Panc1 (cell line): ENCODE measurements around the gene FKBP1B. TPM values are rescaled to one million over a fixed set of nuclear protein-coding genes. Genes with fewer than 3 reads are reported as not detected.

ENCODE experiments used
- ATAC-seq: fragments of 200-7000 bp; cut with Tn5 transposase; 2 replicates; pipeline ENCODE4 v1.9.1; 2020; ENCODE audit warnings: mild to moderate bottlenecking, moderate library complexity
- BruUV-seq: library from RNA; stranded (reverse); fragments of 400-500 nt; replicated peaks from 2 replicates; lab custom pipeline; 2021; lab: Mats Ljungman, UMichigan
- CTCF ChIA-PET: fragments of 300-600 bp; sonication (Branson Sonifier 250); formaldehyde crosslinking; loops from one replicate; lab custom pipeline; 2022; ENCODE audit warnings: antibody characterized with exemption; lab: Charles Lee
- POLR2A ChIA-PET: fragments of 300-600 bp; sonication (Branson Sonifier 250); formaldehyde crosslinking; loops from one replicate; lab custom pipeline; 2022; ENCODE audit warnings: antibody characterized with exemption; lab: Charles Lee
- DNase-seq: peaks from one replicate; pipeline ENCODE4 v3.0.0-alpha.2; 2010; ENCODE audit warnings: low read depth, low spot score
- H3K27ac ChIP-seq: 2 replicates; pipeline ENCODE4 v1.5.1; 2011; ENCODE audit warnings: mild to moderate bottlenecking, low read length, inconsistent platforms
- H3K27me3 ChIP-seq: fragments of 200-500 bp; sonication (Bioruptor generic); 2 replicates; pipeline ENCODE4 v1.6.0; 2014; ENCODE audit warnings: low read length, inconsistent platforms; ENCODE audit not compliant: control insufficient read depth, insufficient read depth
- H3K36me3 ChIP-seq: fragments of 200-500 bp; sonication (Bioruptor generic); 2 replicates; pipeline ENCODE4 v1.5.1; 2014; ENCODE audit warnings: inconsistent platforms, mild to moderate bottlenecking, low read length, moderate library complexity; ENCODE audit not compliant: control insufficient read depth, insufficient read depth
- H3K4me1 ChIP-seq: 2 replicates; pipeline ENCODE4 v1.5.1; 2011; ENCODE audit warnings: inconsistent platforms, mild to moderate bottlenecking, low read length, moderate library complexity; ENCODE audit not compliant: control insufficient read depth, insufficient read depth
- H3K4me3 ChIP-seq, 2 experiments: 2 replicates each; pipeline ENCODE4 v1.5.1; 2011 to 2012; ENCODE audit warnings: low read depth in 2 of 2, low read length in 2 of 2, mild to moderate bottlenecking in 2 of 2, inconsistent platforms in 1 of 2, moderate library complexity in 1 of 2
- H3K9me3 ChIP-seq: fragments of 200-500 bp; sonication (Bioruptor generic); 2 replicates; pipeline ENCODE4 v1.5.1; 2014; ENCODE audit warnings: low read depth, mild to moderate bottlenecking, inconsistent platforms, low read length, moderate library complexity; ENCODE audit not compliant: control insufficient read depth, insufficient read depth
- POLR2AphosphoS5 ChIP-seq: IDR thresholded peaks from 2 replicates; pipeline ENCODE4 v1.6.1; 2012; ENCODE audit warnings: mild to moderate bottlenecking, low read depth, low read length, moderate library complexity
- SIN3A ChIP-seq: IDR thresholded peaks from 2 replicates; pipeline ENCODE4 v1.6.1; 2012; ENCODE audit warnings: low read depth, mild to moderate bottlenecking, low read length, moderate library complexity, borderline replicate concordance; ENCODE audit not compliant: insufficient read depth
- TCF7L2 ChIP-seq: IDR thresholded peaks from 2 replicates; pipeline ENCODE4 v1.6.1; 2011; ENCODE audit warnings: mild to moderate bottlenecking, low read depth, low read length, inconsistent platforms
- in situ Hi-C: cut with HindIII; loops from 2 replicates; pipeline ENCODE4 v1.10.0; 2016; ENCODE audit warnings: low sequenced_read_pairs, low pct_unique_long_range_greater_than_20kb
- intact Hi-C: fragments of 100-400 bp; cut with micrococcal nuclease; formaldehyde crosslinking; loops from one replicate; pipeline ENCODE4 v1.10.0; 2022; ENCODE audit not compliant: unreplicated experiment
- total RNA-seq: library from RNA; stranded (reverse); gene quantifications from one replicate; pipeline ENCODE4 v1.2.1, GENCODE V29; 2021; ENCODE audit not compliant: unreplicated experiment
- TF ChIP-seq, protein P1 (sequence below), 2 experiments: IDR thresholded peaks; 2 replicates each; pipeline ENCODE4 v1.6.1; 2011 to 2012; ENCODE audit warnings: low read depth in 2 of 2, control low read depth in 1 of 2, low read length in 1 of 2, mild to moderate bottlenecking in 1 of 2, moderate library complexity in 1 of 2; ENCODE audit not compliant: insufficient read depth in 1 of 2
- TF ChIP-seq, protein P2 (sequence below): fragments of 450-650 bp; IDR thresholded peaks from 2 replicates; pipeline ENCODE4 v1.5.1; 2017; ENCODE audit warnings: mild to moderate bottlenecking

FKBP1B gene
- total RNA-seq, 1 experiment from 2014 or later, result 19.9 TPM

DNA sequence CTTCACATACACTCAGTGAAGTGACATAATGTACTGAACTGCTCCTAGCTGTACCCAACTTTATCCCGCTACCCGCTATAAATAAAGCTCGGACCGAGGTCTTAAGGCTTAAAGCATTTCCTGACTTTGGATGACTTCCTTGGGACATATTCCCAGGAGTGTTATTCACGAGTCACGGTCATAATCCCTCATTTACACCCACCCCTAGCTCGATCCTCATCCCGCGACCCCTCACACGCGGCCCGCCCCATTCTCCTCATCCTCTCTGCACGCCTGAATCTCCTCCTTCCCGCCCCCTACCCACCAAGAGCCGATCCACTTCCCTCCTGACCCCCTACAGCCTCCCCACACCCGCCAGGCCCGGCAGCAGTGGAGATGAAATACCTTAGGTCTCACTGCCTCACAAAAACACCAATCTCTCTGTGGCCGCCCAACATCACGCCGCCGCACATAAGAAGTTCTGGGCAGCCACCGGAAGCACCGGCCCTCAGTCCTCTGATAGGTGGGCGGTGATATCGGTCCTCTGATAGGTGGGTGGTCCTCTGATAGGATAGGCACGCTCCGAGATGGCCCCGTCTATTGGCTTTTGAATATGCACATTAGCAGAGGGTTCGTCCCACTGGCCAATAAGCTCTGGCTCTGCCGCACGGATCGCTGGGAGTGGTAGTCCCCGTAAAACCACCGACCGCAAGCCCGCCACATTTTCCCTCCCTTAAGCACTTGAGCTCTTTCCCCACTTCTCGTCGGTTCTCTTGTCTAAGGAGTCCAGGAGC is 2.4 kb upstream of the FKBP1B start, which contains the start of gene WDCP:
Gene WDCP (minus strand): TSS at position 462 of the 773 bp plus-strand sequence. CDS start 7,897 bp downstream, outside the sequence.
- no TSS peak for BruUV-seq
- Histone ChIP-seq H3K27me3 (no peaks in the 10 kb centered on the region), H3K9me3 (no peaks in the 10 kb centered on the region), H3K4me1 (peaks cover 25% of the 10 kb centered on the region; the same call in 1 of the 2 replicates), H3K27ac (peak within 1 kb of the TSS; percentile 82), H3K4me3 (peak within 1 kb of the TSS; percentile 94 to 98), H3K36me3 (no peaks in the 10 kb centered on the region)
- intact Hi-C loops, result loop anchor here (10.0 kb wide), 1 partner anchor 122 kb away; the partner anchor contains the start of gene ATAD2B
- TF ChIP-seq, protein P1, sequence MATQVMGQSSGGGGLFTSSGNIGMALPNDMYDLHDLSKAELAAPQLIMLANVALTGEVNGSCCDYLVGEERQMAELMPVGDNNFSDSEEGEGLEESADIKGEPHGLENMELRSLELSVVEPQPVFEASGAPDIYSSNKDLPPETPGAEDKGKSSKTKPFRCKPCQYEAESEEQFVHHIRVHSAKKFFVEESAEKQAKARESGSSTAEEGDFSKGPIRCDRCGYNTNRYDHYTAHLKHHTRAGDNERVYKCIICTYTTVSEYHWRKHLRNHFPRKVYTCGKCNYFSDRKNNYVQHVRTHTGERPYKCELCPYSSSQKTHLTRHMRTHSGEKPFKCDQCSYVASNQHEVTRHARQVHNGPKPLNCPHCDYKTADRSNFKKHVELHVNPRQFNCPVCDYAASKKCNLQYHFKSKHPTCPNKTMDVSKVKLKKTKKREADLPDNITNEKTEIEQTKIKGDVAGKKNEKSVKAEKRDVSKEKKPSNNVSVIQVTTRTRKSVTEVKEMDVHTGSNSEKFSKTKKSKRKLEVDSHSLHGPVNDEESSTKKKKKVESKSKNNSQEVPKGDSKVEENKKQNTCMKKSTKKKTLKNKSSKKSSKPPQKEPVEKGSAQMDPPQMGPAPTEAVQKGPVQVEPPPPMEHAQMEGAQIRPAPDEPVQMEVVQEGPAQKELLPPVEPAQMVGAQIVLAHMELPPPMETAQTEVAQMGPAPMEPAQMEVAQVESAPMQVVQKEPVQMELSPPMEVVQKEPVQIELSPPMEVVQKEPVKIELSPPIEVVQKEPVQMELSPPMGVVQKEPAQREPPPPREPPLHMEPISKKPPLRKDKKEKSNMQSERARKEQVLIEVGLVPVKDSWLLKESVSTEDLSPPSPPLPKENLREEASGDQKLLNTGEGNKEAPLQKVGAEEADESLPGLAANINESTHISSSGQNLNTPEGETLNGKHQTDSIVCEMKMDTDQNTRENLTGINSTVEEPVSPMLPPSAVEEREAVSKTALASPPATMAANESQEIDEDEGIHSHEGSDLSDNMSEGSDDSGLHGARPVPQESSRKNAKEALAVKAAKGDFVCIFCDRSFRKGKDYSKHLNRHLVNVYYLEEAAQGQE (IDR thresholded peaks at IDR 0.05; ENCODE audit: insufficient read depth in 1 of 2, low read depth in 2 of 2, low read length in 1 of 2), result peak in 1 of 2 experiments; percentile 12; a peak in 1 of 4 replicates
- TF ChIP-seq POLR2AphosphoS5, result peak; percentile 94
- 0 out of 2 replicates have a peak, but pooled peaks have one; percentile 51 for TF ChIP-seq SIN3A
- TF ChIP-seq, protein P2, sequence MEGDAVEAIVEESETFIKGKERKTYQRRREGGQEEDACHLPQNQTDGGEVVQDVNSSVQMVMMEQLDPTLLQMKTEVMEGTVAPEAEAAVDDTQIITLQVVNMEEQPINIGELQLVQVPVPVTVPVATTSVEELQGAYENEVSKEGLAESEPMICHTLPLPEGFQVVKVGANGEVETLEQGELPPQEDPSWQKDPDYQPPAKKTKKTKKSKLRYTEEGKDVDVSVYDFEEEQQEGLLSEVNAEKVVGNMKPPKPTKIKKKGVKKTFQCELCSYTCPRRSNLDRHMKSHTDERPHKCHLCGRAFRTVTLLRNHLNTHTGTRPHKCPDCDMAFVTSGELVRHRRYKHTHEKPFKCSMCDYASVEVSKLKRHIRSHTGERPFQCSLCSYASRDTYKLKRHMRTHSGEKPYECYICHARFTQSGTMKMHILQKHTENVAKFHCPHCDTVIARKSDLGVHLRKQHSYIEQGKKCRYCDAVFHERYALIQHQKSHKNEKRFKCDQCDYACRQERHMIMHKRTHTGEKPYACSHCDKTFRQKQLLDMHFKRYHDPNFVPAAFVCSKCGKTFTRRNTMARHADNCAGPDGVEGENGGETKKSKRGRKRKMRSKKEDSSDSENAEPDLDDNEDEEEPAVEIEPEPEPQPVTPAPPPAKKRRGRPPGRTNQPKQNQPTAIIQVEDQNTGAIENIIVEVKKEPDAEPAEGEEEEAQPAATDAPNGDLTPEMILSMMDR, result no peak
- ChIA-PET CTCF (interaction anchor here (0.8 to 1.0 kb wide), 3 partner anchors 37 to 223 kb away, joined by 3 to 6 read pairs (median 5); partner anchors contain the start of genes ATAD2B and TP53I3), POLR2A (interaction anchor here (0.6 kb wide), 2 partner anchors 51 to 681 kb away, joined by 3 to 4 read pairs; no protein-coding TSS in a partner anchor)
- in situ Hi-C loops, result no loop called here
- ATAC-seq, result peak; percentile 95
- DNase-seq, result peak; percentile 95

DNA sequence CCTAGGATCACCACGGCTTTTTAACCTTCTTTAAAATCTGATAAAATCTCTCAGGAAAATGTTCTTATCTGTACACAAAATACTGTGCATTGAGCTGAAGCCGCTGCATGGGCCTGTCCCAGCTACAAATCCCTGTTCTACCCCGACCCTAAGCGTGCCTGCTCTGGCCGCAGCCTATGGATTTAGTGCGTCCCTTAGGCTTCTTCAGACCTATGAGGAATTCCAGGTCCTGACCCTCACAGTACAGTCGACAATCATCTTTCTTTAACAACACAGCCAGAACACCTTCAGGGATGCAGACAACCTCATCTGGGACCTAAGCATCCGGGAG is 1.9 kb upstream of the FKBP1B start:
- Histone ChIP-seq H3K4me3 (peak overlapping the region; percentile 94 to 98), H3K36me3 (no peaks in the 10 kb centered on the region), H3K27me3 (no peaks in the 10 kb centered on the region), H3K9me3 (no peaks in the 10 kb centered on the region), H3K27ac (peak overlapping the region; percentile 82), H3K4me1 (peaks cover 30% of the 10 kb centered on the region; the same call in 1 of the 2 replicates)
- no TSS peak for BruUV-seq
- in situ Hi-C loops (no loop called here), intact Hi-C loops (loop anchor here (10.0 kb wide), 1 partner anchor 123 kb away; the partner anchor contains the start of gene ATAD2B)
- TF ChIP-seq, protein P2, result no peak
- TF ChIP-seq, protein P1 (IDR thresholded peaks at IDR 0.05; ENCODE audit: insufficient read depth in 1 of 2, low read depth in 2 of 2, low read length in 1 of 2), result no peak
- no peak for TF ChIP-seq TCF7L2
- DNase-seq, result no peak
- CTCF ChIA-PET, result interaction anchor here (0.8 to 1.0 kb wide), 3 partner anchors 36 to 223 kb away, joined by 3 to 6 read pairs (median 5); partner anchors contain the start of genes ATAD2B and TP53I3
- ATAC-seq, result peak; percentile 50
- POLR2A ChIA-PET, result interaction anchor here (0.6 kb wide), 1 partner anchor 682 kb away, joined by 3 read pairs; no protein-coding TSS in a partner anchor
